NCI-H69 (cell line): ENCODE measurements around the gene CRACR2A.
A peak's percentile ranks its signal among the peaks of the same experiment; 100 is the strongest.

ENCODE experiments used
- DNase-seq: peaks from one replicate; lab custom pipeline; 2025; lab: John Stamatoyannopoulos, UW

CRACR2A gene

DNA sequence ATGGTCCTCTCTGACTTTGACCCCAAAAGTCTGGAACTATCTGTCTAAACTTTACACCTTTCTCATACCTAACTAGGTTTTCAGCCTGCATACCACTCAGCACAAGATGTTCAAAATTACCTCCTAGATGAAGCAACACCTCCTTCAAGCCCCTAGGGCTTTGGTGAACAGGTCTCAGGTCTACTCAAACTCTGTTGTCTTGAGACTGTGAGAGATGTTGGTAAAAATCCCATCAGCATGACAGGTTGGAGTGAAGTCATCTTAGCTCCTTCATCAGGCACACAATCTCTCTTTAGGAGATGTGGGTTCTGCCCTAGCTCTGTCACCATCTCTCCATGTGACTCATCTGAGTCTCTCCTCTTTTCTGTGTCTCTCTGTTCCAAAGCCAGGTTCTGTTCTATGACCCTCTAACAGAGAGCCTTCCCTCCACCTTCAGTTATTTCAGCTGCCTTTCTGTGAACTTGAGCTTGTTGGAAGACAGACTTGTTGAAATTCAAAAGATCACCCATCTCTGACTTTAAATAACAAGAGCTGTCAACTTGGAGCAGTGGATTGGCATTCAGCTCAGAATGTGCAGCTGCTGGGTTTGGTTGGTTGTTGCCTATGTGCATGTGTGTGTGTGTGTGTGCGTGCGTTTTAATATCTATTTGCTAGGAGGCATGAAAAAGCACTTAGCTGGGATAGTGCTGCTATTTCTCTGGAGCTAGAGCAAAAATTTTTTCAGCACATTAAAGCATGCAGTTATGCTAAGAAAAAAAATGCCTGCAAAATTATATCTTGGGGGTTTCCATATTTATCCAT is 130.7 kb downstream of the CRACR2A start:
- DNase-seq, result no peak

GRCh38 chr12:3620856-3621255 is 132.1 kb downstream of the CRACR2A start:
- no peak for DNase-seq

DNA sequence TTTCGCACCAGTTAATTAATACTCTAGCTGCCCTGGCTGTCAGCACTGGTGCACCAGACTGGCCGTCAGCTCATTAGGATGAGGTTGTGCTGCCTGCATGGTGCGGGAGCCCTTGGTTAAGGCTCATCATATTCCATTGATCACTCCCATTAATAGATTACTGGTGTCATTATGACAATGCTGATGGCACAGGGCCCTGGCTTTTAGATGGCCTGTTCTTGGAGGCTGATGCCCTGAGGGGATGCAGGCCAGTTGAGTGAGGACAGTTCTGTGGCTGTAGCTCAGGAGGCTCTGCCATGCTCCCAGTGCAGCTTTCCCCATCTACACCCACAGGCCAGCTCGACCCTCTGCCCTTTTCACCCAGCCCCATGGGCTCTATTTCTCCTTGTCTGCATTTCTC is 135.3 kb downstream of the CRACR2A start:
- no peak for DNase-seq

DNA sequence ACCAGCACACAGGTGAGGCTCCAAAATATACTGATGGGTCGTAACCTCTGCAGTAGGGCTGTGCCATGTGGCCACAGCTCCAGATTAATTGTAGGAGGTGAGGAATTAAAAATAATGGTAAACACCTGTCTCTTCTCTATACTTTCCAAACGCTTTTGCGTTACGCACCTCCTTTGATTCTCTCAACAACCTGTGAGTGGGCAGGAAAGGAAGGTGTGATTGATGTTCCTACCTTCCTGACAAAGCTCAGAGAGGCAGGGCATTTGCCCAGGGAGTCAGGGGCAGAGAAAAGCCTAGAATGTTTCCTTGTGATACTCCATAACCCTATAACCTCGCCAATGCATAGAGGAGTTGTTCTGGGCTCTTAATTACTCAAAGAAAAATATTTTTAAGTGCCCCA is 137.0 kb downstream of the CRACR2A start:
- DNase-seq, result no peak

- peak; percentile 54 for DNase-seq
Measured at GRCh38 chr12:3614806-3615466, 138.0 kb downstream of the CRACR2A start.

GRCh38 chr12:3613641-3614395 is 139.1 kb downstream of the CRACR2A start:
- no peak for DNase-seq

GRCh38 chr12:3611860-3612703 is 140.8 kb downstream of the CRACR2A start:
- DNase-seq, result peak; percentile 18

DNA sequence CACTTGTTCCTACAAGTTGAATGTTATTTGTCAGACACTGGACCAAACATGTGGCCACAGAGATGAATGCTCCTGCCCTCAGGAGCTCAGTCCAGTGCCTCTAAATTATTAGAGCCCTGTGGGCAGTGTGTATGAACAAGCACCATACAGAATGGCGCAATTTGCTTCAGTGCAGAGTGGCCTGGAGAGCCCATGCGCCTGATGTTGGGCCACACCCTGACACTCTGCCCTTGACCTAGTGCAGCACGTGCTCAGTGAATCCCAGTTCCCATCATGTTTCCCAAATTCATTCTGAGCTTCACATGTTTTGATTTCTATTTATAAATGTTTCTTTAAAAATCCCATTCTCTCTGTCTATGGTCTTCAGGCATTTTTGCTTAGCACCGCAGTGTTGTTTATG is 145.1 kb downstream of the CRACR2A start:
- no peak for DNase-seq

GRCh38 chr12:3607039-3607720 is 145.7 kb downstream of the CRACR2A start:
- DNase-seq, result peak; percentile 91

DNA sequence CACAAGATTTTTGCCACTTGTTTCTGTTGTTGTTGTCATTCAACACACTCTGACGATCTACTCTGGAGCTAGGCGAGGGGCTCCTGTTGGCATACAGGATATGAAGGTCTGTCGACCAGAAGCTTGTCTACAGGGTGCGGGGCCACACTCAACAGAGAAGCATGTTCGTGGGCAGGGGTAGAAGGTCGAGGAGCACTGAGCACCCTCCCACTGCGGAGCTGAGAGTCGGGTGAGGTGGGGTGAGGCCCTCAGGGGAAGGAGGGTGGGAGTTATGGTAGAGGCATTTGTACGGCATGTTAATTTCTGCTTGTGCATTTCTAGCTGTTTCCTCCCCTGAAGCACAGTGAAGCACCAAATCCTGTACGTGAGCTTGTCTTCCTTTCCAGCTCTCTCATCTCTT is 146.8 kb downstream of the CRACR2A start:
- no peak for DNase-seq

GRCh38 chr12:3605692-3606091 is 147.2 kb downstream of the CRACR2A start:
- DNase-seq, result no peak

DNA sequence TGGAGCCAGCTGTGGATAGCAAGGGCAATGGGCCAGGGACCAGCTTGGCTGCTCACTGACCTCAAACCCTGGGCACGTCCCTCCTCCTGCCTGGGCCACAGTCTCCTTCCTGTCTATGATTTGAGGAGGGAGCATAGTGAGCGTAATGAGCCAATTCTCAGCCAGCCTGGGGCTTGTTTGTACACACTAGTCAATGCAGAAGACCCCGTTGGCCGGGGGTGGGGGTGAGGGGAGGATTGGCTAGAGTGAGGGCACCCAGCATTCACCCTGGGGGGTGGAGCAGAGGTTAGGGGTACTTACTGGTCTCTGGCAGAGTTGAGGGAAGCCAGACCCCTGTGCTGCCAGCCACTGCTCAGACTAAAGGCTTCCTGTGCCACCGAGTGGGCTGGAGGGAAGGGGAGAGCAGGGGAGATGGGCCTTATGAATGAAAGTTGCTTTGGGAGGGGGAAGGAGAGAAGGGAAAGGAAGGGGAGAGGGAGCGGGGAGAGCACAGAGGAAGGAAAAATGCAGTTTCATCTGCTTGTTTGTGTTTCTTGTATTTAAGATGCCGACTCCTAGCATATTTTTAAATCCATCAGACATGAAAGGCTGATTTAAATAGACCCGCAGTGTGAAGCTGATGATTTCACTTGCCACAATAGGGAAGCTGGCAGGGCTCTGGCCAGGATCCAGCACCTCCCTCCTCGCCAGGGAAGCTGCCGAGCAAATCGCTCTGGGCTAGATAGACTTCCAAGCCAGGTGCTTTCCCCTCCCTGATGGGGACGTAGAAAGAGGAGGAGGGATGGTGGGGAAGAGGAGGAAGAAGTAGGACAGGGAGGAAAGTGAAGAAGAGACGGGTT is 147.9 kb downstream of the CRACR2A start:
- peak; percentile 99 for DNase-seq

DNA sequence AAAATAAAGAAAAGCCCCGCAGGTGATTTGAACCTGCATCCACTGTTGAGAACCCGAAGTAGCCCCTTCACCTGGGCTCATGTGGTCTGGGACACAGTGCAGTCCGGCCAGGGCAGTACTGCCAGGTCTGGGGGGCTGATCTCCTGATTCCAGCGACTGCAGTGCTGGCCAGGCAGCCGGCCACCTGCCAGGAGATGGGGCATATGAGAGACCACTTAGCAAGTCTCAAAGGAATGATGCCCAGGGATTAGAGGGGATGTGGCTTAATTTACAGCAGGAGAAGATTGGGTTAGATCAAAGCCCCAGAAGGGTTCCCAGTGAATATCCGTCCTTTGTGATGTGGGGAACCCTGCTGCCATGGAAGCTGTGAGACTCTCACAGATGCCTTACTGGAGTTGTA is 148.6 kb downstream of the CRACR2A start:
- DNase-seq, result peak; percentile 77

- DNase-seq, result peak; percentile 12
Measured at GRCh38 chr12:3603576-3603975, 149.3 kb downstream of the CRACR2A start.

- DNase-seq, result no peak
Measured at GRCh38 chr12:3602488-3602887, 150.4 kb downstream of the CRACR2A start.

DNA sequence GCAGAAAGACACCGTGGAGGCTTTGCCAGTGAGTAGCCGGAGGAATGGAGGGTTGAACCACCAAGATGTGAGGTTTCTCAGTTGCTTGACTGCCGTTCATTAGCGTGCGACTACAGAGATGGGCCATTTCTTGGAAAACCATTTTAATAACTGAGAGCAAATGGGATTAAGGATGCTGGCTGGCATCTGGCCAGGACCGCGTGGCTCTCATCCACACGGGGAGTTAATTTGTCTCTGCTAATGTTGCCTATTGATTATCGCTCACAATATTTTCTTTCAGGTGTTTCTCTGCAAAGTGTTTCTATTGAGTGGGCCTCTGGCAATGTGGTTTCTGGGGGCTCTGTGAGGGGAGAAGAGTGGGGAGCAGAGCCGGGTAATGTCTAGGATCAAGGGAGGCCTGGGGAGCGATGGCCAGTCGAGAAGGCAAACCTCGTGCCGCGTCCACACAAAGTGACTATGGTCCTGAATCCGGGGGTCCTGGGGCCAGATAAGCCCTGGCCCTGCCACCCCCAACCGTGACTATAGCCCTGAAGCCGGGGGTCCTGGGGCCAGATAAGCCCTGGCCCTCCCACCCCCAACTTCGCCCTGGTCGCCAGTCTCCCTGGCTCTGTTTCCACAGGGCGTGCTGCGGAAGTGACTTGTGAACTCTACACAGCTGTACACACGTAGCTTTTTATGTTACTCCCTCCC is 151.3 kb downstream of the CRACR2A start:
- peak; percentile 29 for DNase-seq

- DNase-seq, result no peak
Measured at GRCh38 chr12:3600951-3601350, 152.0 kb downstream of the CRACR2A start.

DNA sequence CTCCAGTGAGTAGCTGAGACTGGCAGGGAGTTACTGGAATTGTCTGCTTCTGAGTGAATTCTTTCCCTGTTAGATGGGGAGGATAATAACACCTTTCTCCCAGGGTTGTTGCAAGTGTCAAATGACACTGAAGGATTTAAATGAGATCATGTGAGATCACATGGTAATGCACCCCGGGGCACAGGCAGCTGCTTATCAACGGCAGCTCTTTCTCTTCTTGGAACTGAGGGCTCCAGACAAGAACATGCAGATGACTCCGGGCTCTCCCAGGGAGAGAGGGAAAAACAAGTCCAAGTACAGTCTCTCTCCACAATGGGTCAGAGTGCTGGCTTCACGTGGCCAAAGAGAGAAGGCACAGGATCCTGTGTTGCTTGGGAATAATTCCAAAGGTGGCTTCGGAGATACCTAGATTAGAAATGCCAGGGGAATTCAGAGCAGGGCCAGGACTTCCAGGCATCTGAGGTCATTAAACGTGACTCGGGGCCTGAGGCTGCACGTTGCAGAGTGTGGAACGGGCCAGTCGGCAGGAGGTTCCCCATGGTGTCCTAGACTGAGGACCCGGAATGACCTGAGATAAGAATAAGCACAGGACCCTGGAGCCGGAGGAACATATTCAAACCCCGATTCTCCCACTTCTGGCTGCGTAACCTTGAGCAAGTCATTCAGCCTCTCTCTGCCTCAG is 152.7 kb downstream of the CRACR2A start:
- peak; percentile 90 for DNase-seq
